ENCODE measurements around the gene FBLN1. TPM values are rescaled to one million over a fixed set of nuclear protein-coding genes. Genes with fewer than 3 reads are reported as not detected.

Gene FBLN1
- total RNA-seq, 1 experiment from 2014 or later, result 23.4 TPM

- no peaks in the 10 kb centered on the region for H3K27me3 ChIP-seq (ENCODE audit: insufficient read depth, low read length)
- no peak for TF ChIP-seq SIN3A (IDR thresholded peaks at IDR 0.05; ENCODE audit: low read depth)
- no peak for TF ChIP-seq SRF (IDR thresholded peaks at IDR 0.05; ENCODE audit: low read depth)
- no peak for TF ChIP-seq CEBPB (IDR thresholded peaks at IDR 0.05; ENCODE audit: low read depth)
- no peak for TF ChIP-seq ZNF274 (IDR thresholded peaks at IDR 0.05; ENCODE audit: low read depth, low read length)
- no peak for TF ChIP-seq ELF1 (IDR thresholded peaks at IDR 0.05; ENCODE audit: borderline replicate concordance, low read depth)
- no peak for TF ChIP-seq EGR1 (IDR thresholded peaks at IDR 0.05; ENCODE audit: low read depth)
- TF ChIP-seq EZH2 (IDR thresholded peaks at IDR 0.05), result no peak
- TF ChIP-seq SP1 (IDR thresholded peaks at IDR 0.05; ENCODE audit: low read depth), result no peak
- TF ChIP-seq TCF7L2 (IDR thresholded peaks at IDR 0.05; ENCODE audit: borderline replicate concordance, extremely low read depth, insufficient read depth, insufficient read length), result no peak
- TF ChIP-seq JUND (IDR thresholded peaks at IDR 0.05), result no peak
- TF ChIP-seq POLR2A (IDR thresholded peaks at IDR 0.05; ENCODE audit: borderline replicate concordance, extremely low read depth, insufficient read depth, insufficient read length), result no peak
- TF ChIP-seq ZFX (IDR thresholded peaks at IDR 0.05), result no peak
- no peak for TF ChIP-seq POLR2AphosphoS5 (IDR thresholded peaks at IDR 0.05; ENCODE audit: low read depth, low read length)
- TF ChIP-seq ATF3 (IDR thresholded peaks at IDR 0.05), result no peak
- no peak for TF ChIP-seq RAD21 (IDR thresholded peaks at IDR 0.05; ENCODE audit: low read depth)
- TF ChIP-seq EZH2phosphoT487 (IDR thresholded peaks at IDR 0.05; ENCODE audit: borderline replicate concordance), result no peak
- no peak overlapping the region for H3K27ac ChIP-seq (ENCODE audit: low read depth, low read length)
- POLR2A ChIA-PET, result no interaction called here
- CTCF ChIA-PET, result no interaction called here
- no peaks in the 10 kb centered on the region for H3K9me3 ChIP-seq (ENCODE audit: control insufficient read depth in 1 of 2, insufficient read depth in 1 of 2, low read depth in 1 of 2, low read length in 2 of 2)
- H3K79me2 ChIP-seq (ENCODE audit: insufficient read depth, low read length), result no peaks in the 10 kb centered on the region
- DNase-seq (ENCODE audit: low read depth, low spot score), result no peak
- H4K20me1 ChIP-seq (ENCODE audit: insufficient read depth), result no peaks in the 10 kb centered on the region
- no peaks in the 10 kb centered on the region for H3K36me3 ChIP-seq (ENCODE audit: control insufficient read depth in 1 of 2, insufficient read depth in 2 of 2, low read length in 2 of 2)
- no TSS peak for BruUV-seq (replicated peaks)
- H2AFZ ChIP-seq (ENCODE audit: low read depth, low read length, poor library complexity, severe bottlenecking), result no peak overlapping the region
- intact Hi-C loops (cut with micrococcal nuclease), result no loop called here
- H3K9ac ChIP-seq (ENCODE audit: low read length), result no peak overlapping the region
- no peak for ATAC-seq
- no peak overlapping the region for H3K4me2 ChIP-seq (ENCODE audit: low read length)
- no peaks in the 10 kb centered on the region for H3K9me2 ChIP-seq (ENCODE audit: insufficient read depth)
- no peak overlapping the region for H3K4me3 ChIP-seq (replicated peaks in 1 of 2; ENCODE audit: low read depth in 1 of 2, low read length in 2 of 2)
- RAD21 ChIA-PET (ENCODE audit: low non-redundant PET in 1 of 2, low total read pairs in 2 of 2, uncharacterized antibody in 2 of 2, unreplicated experiment in 2 of 2), result no interaction called here
- peaks cover 10 to 23% of the 10 kb centered on the region in 2 experiments for H3K4me1 ChIP-seq (ENCODE audit: control insufficient read depth in 1 of 2, insufficient read depth in 2 of 2, low read length in 2 of 2)
Observed at GRCh38 chr22:45612940-45613339, 110.3 kb downstream of the FBLN1 start.

All from HCT116 (cell line).